Measurements from ENCODE around the gene ARHGAP22. TPM values are rescaled to one million over a fixed set of nuclear protein-coding genes. Genes with fewer than 3 reads are reported as not detected.

Gene ARHGAP22
- total RNA-seq, 1 experiment from 2014 or later: 9.9 TPM

DNA sequence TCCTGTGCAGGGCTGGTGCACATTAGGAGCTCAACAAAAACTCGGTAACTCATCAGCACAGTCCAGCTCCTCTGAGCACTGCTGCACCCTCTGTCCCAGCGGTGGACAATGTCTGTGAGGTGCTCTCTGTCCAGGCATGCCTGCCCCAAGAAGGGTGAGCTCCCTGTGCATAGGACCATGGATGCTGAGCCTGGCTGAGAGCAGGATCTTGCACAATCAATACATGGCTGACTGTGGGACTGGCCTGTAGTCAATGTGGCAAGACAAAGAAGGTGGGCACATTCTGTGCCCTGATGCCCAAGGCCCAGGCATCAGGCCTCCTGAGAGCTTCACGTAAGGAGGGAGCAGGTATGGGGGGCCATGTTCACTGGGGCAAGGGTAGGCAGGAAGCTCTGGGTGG lies 17.1 kb downstream of the ARHGAP22 start:
- DNase-seq (ENCODE audit: low read depth, low spot score) (no peak), ATAC-seq (no peak)
- Histone ChIP-seq H3K27ac (ENCODE audit: low read depth, low read length) (no peak overlapping the region), H3K36me3 (ENCODE audit: control insufficient read depth in 1 of 2, insufficient read depth in 2 of 2, low read length in 2 of 2) (no peaks in the 10 kb centered on the region), H2AFZ (ENCODE audit: low read depth, low read length, poor library complexity, severe bottlenecking) (no peak overlapping the region), H3K4me2 (ENCODE audit: low read length) (no peak overlapping the region), H3K9ac (ENCODE audit: low read length) (no peak overlapping the region), H3K4me1 (ENCODE audit: control insufficient read depth in 1 of 2, insufficient read depth in 2 of 2, low read length in 2 of 2) (0 out of 4 replicates have a peak, but pooled peaks cover 0 to 5% of the 10 kb centered on the region in 2 experiments), H3K9me3 (ENCODE audit: control insufficient read depth in 1 of 2, insufficient read depth in 1 of 2, low read depth in 1 of 2, low read length in 2 of 2) (peaks cover 0 to 7% of the 10 kb centered on the region in 2 experiments; a peak in 1 of 4 replicates), H4K20me1 (ENCODE audit: insufficient read depth) (no peaks in the 10 kb centered on the region), H3K27me3 (ENCODE audit: insufficient read depth, low read length) (no peaks in the 10 kb centered on the region), H3K79me2 (ENCODE audit: insufficient read depth, low read length) (no peaks in the 10 kb centered on the region), H3K4me3 (replicated peaks in 1 of 2; ENCODE audit: low read depth in 1 of 2, low read length in 2 of 2) (no peak overlapping the region), H3K9me2 (ENCODE audit: insufficient read depth) (no peaks in the 10 kb centered on the region)
- no TSS peak for BruUV-seq (replicated peaks)
- ChIA-PET CTCF (no interaction called here), RAD21 (ENCODE audit: low non-redundant PET in 1 of 2, low total read pairs in 2 of 2, uncharacterized antibody in 2 of 2, unreplicated experiment in 2 of 2) (no interaction called here), POLR2A (no interaction called here)
- TF ChIP-seq MAX (IDR thresholded peaks at IDR 0.05) (no peak), ZNF274 (IDR thresholded peaks at IDR 0.05; ENCODE audit: low read depth, low read length) (no peak), JUND (IDR thresholded peaks at IDR 0.05) (no peak), ZBTB33 (IDR thresholded peaks at IDR 0.05; ENCODE audit: extremely low read depth, insufficient replicate concordance, low read length) (no peak), POLR2A (IDR thresholded peaks at IDR 0.05; ENCODE audit: borderline replicate concordance, extremely low read depth, insufficient read depth, insufficient read length) (no peak)
- intact Hi-C loops (cut with micrococcal nuclease): no loop called here

GRCh38 chr10:48587101-48587500 lies 17.8 kb downstream of the ARHGAP22 start:
- no peak overlapping the region for H3K9ac ChIP-seq (ENCODE audit: low read length)
- no TSS peak for BruUV-seq (replicated peaks)
- no peak overlapping the region for H2AFZ ChIP-seq (ENCODE audit: low read depth, low read length, poor library complexity, severe bottlenecking)
- H3K27me3 ChIP-seq (ENCODE audit: insufficient read depth, low read length): no peaks in the 10 kb centered on the region
- H3K4me2 ChIP-seq (ENCODE audit: low read length): no peak overlapping the region
- ChIA-PET RAD21 (ENCODE audit: low non-redundant PET in 1 of 2, low total read pairs in 2 of 2, uncharacterized antibody in 2 of 2, unreplicated experiment in 2 of 2) (no interaction called here), POLR2A (no interaction called here), CTCF (no interaction called here)
- H3K27ac ChIP-seq (ENCODE audit: low read depth, low read length): no peak overlapping the region
- no peaks in the 10 kb centered on the region for H3K36me3 ChIP-seq (ENCODE audit: control insufficient read depth in 1 of 2, insufficient read depth in 2 of 2, low read length in 2 of 2)
- H4K20me1 ChIP-seq (ENCODE audit: insufficient read depth): no peaks in the 10 kb centered on the region
- H3K79me2 ChIP-seq (ENCODE audit: insufficient read depth, low read length): no peaks in the 10 kb centered on the region
- intact Hi-C loops (cut with micrococcal nuclease): no loop called here
- H3K4me1 ChIP-seq (ENCODE audit: control insufficient read depth in 1 of 2, insufficient read depth in 2 of 2, low read length in 2 of 2): 0 out of 4 replicates have a peak, but pooled peaks cover 0 to 5% of the 10 kb centered on the region in 2 experiments
- no peak for ATAC-seq
- no peak overlapping the region for H3K4me3 ChIP-seq (replicated peaks in 1 of 2; ENCODE audit: low read depth in 1 of 2, low read length in 2 of 2)
- no peaks in the 10 kb centered on the region for H3K9me2 ChIP-seq (ENCODE audit: insufficient read depth)
- no peak for DNase-seq (ENCODE audit: low read depth, low spot score)
- H3K9me3 ChIP-seq (ENCODE audit: control insufficient read depth in 1 of 2, insufficient read depth in 1 of 2, low read depth in 1 of 2, low read length in 2 of 2): peaks cover 0 to 7% of the 10 kb centered on the region in 2 experiments; a peak in 1 of 4 replicates
- TF ChIP-seq POLR2A (IDR thresholded peaks at IDR 0.05; ENCODE audit: borderline replicate concordance, extremely low read depth, insufficient read depth, insufficient read length) (no peak), ZBTB33 (IDR thresholded peaks at IDR 0.05; ENCODE audit: extremely low read depth, insufficient replicate concordance, low read length) (no peak), ELF1 (IDR thresholded peaks at IDR 0.05; ENCODE audit: borderline replicate concordance, low read depth) (no peak), RAD21 (IDR thresholded peaks at IDR 0.05; ENCODE audit: low read depth) (no peak), CEBPB (IDR thresholded peaks at IDR 0.05; ENCODE audit: low read depth) (no peak), ZFX (IDR thresholded peaks at IDR 0.05) (no peak), EZH2phosphoT487 (IDR thresholded peaks at IDR 0.05; ENCODE audit: borderline replicate concordance) (no peak), REST (IDR thresholded peaks at IDR 0.05; ENCODE audit: low read depth) (no peak)
- TF ChIP-seq, protein P1, sequence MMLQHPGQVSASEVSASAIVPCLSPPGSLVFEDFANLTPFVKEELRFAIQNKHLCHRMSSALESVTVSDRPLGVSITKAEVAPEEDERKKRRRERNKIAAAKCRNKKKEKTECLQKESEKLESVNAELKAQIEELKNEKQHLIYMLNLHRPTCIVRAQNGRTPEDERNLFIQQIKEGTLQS (IDR thresholded peaks at IDR 0.05): no peak

All from HCT116 (cell line).